Erythroblast (primary cell): ENCODE measurements around the gene REEP5.

Experiments used
- DNase-seq, 2 experiments: peaks; one replicate each; lab custom pipeline; 2025; lab: John Stamatoyannopoulos, UW
- GATA1 ChIP-seq: IDR thresholded peaks from 2 replicates; pipeline ENCODE4 v1.6.1; 2011; ENCODE audit warnings: low read depth, mild to moderate bottlenecking, control low read depth, low read length, moderate library complexity
- POLR2A ChIP-seq: IDR thresholded peaks from 2 replicates; pipeline ENCODE4 v1.6.1; 2011; ENCODE audit warnings: mild to moderate bottlenecking, low read length

The REEP5 gene

GRCh38 chr5:112885001-112885400 is 37.0 kb downstream of the REEP5 start:
- DNase-seq: no peak
- TF ChIP-seq GATA1 (no peak), POLR2A (no peak)

GRCh38 chr5:112883192-112883591 is 38.8 kb downstream of the REEP5 start:
- no peak for TF ChIP-seq POLR2A
- TF ChIP-seq GATA1: no peak

DNA sequence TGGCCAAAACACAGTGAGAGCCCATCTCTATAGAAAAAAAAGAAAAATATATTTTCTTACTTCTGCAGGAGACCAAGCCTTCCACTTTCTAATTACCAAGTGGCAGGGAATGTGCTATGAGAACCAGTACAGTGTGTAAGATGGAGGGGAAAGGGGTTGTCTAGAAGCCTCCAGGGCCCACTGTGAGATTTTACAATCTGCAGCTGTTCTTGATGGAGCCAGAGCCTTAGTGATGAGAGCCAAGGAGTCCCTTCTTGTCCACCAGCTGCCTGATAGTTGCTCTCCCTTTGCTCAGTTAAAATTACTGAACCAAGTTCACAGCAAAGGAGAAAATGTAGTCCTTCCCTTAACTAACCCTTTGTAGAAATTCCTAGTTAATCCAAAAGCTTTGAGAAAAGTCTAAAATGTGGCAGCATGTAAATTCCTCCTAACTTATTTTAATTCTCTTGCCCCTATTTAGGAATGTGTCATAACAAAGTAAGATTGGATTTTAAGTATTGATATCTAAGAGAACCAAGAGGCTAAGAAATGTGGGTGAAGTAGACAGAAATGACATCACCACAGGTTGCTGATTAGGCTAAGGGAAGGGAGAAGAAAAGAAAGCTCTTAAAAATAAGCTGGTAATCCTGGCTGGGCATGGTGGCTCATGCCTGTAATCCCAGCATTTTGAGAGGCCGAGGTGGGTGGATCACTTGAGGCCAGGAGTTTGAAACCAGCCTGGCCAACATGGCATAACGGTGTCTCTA is 41.6 kb downstream of the REEP5 start:
- no peak for DNase-seq
- no peak for TF ChIP-seq GATA1
- no peak for TF ChIP-seq POLR2A

More at GRCh38 chr5:112883192-112883591, 38.8 kb downstream of the REEP5 start:
- DNase-seq: peak in 1 of 2 experiments; percentile 27

GRCh38 chr5:112878760-112879159 is 43.3 kb downstream of the REEP5 start:
- no peak for DNase-seq
- TF ChIP-seq GATA1: no peak
- no peak for TF ChIP-seq POLR2A

DNA sequence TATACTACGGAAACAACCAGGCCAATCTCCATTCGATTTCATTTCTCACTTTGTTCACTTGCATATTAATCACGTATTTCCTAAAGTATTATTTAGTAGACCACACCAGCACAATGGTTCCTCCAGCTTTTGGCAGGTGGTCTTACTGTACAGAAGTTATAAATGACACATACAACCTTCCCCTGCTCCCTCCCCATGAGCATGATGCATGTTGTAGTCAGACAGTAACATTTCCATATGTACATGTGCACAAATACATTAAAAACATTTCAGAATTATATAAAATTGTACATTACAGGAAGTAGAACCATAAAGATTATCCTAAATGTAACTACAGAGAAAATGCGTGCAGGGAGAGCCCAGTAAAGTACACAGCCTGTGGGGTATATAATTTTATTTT is 43.9 kb downstream of the REEP5 start:
- no peak for TF ChIP-seq GATA1
- TF ChIP-seq POLR2A: no peak
- DNase-seq: no peak

DNA sequence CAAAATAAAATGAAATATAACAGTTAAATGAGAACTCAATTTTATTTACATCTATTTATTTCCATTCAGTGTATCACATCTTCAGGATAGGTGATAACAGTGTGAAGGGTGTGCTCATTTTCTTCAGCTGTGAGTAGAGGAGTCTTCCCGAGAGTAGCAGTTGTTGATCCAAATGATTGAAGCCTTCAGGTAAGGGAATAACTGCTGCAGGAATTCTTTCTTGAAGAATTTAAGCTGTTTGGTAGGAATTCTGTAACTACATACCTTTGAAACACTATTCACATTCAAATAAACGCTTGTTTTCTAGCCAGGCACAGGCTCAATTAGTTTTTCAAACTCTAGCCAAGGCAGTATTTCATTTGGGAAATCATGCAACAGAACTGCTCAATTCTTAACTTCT is 45.7 kb downstream of the REEP5 start:
- no peak for TF ChIP-seq GATA1
- TF ChIP-seq POLR2A: no peak
- DNase-seq: no peak

DNA sequence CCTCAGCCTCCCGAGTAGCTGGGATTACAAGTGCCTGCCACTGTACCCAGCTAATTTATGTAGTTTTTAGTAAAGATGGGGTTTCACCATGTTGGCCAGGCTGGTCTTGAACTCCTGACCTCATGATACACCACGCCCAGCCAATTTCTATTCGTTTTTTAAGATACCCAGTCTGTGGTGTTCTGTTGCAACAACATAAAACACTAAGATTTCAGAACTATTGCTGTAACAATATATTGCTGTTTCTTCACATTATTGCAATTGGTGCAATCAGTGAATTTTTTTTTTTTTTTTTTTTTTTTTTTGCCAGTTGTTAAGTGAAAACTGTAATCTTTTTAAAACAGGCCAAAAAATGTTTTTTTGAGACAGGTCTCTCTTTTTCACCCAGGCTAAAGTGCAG is 51.1 kb downstream of the REEP5 start:
- no peak for DNase-seq
- TF ChIP-seq GATA1 (no peak), POLR2A (no peak)

- DNase-seq: no peak
- TF ChIP-seq GATA1 (no peak), POLR2A (no peak)
Observed at GRCh38 chr5:112869948-112870347, 52.1 kb downstream of the REEP5 start.

DNA sequence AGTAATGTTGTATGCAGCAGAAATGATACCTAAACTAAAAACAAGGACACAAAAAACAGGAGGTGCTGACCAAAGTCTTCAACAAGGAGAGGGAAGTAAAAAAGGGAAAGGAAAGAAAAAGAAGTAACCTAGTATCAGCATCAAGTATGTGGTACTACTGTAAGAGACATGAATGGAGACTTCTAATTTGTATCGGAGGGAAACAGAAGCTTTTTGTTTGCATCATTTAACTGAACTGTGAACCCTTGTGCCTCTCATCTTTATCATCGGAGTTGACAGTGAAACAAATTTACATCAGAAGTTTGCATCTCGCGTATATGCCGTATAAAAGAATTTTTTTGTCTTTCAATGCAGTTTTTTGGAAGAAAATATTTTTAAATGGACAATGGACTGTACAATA is 54.6 kb downstream of the REEP5 start:
- no peak for DNase-seq
- TF ChIP-seq GATA1: no peak
- TF ChIP-seq POLR2A: no peak

DNA sequence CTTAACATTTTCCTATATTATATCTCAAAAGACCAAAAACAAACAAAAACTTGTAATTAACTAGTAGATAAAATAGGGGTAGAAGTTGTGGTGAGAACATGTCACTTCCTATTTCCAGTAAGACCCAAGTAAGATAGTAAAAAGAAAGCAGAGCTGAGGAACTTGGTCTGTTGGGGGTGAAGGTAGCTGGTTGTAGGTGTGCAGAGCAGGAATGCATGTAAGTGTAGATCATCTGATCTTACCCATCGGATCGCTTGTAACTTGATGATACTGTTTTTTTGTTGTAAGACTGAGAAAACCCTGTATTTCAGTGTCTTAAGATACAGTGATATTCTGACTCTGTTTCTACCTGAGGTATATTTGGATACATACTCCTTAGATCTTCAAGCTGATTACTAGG is 55.3 kb downstream of the REEP5 start:
- no peak for TF ChIP-seq POLR2A
- TF ChIP-seq GATA1: no peak
- DNase-seq: no peak

DNA sequence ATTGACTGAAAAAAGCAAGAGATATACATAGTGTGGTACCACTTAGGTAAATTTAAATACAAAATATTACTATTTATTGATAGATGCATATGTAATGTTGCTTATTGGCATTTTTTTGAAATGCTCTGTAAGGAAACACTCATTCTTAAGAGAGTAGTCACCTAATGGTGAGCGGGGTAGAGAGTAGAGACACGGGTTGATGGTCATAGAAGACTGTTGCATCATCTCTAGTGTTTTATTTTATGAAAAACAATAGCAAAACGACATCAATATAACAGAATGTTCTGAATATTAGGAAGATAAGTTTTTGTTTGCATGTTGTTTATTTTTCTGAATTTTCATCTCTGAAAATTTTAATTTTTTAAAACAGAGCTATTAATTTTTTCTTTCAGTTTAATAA is 56.9 kb downstream of the REEP5 start:
- DNase-seq: no peak
- no peak for TF ChIP-seq GATA1
- TF ChIP-seq POLR2A: no peak

GRCh38 chr5:112863549-112863948 is 58.5 kb downstream of the REEP5 start:
- DNase-seq: no peak
- no peak for TF ChIP-seq POLR2A
- no peak for TF ChIP-seq GATA1

DNA sequence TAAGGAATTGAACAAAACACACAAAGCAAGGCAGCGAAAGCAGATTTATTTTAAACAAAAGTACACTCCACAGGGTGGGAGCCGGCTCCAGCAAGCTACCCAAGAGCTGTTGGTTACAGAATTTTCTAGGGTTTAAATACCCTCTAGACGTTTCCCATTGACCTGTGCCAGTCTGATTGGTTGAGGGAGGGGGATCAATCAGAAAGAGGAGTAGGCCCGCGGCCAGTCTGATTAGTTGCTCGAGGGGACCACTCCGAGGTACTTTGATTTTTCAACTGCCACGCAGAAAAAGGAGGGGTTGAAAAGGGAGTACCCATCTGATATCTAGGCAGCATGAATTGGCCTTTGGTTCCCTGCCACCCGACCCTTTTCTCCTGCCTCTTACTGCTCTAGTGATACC is 59.9 kb downstream of the REEP5 start:
- TF ChIP-seq POLR2A: no peak
- no peak for TF ChIP-seq GATA1
- peak; percentile 25 to 27 for DNase-seq

- TF ChIP-seq POLR2A (no peak), GATA1 (no peak)
Observed at GRCh38 chr5:112861638-112861985, 60.4 kb downstream of the REEP5 start.

More at GRCh38 chr5:112861638-112861985, 60.4 kb downstream of the REEP5 start:
- DNase-seq: no peak
